SU-DHL-6 (cell line): Measurements from ENCODE around the gene FBXW4.

Source experiments
- H2AFZ ChIP-seq: fragments of 200-600 bp; sonication (generic); 2 replicates; pipeline ENCODE4 v1.6.1; 2014; ENCODE audit warnings: low read depth, mild to moderate bottlenecking, moderate library complexity, mixed read lengths, antibody characterized with exemption, low read length; ENCODE audit not compliant: severe bottlenecking
- H3F3A ChIP-seq: fragments of 200-600 bp; shearing (Covaris generic); 2 replicates; pipeline ENCODE4 v1.6.0; 2016; ENCODE audit warnings: antibody characterized with exemption, mild to moderate bottlenecking; ENCODE audit not compliant: insufficient read depth
- H3K27ac ChIP-seq: fragments of 200-600 bp; sonication (generic); 2 replicates; pipeline ENCODE4 v1.5.1; 2016; ENCODE audit warnings: low read depth, mild to moderate bottlenecking, low read length, moderate library complexity, mixed read lengths
- H3K27me3 ChIP-seq: fragments of 200-600 bp; sonication (generic), shearing (Covaris generic); 2 replicates; pipeline ENCODE4 v1.6.0; 2014; ENCODE audit warnings: mild to moderate bottlenecking, low read length
- H3K36me3 ChIP-seq: fragments of 200-600 bp; sonication (generic); 2 replicates; pipeline ENCODE4 v1.6.1; 2014; ENCODE audit warnings: mild to moderate bottlenecking, low read length, mixed read lengths
- H3K4me2 ChIP-seq: fragments of 300-600, 200-600 bp; shearing (Covaris generic), sonication (generic); 2 replicates; pipeline ENCODE4 v1.6.0; 2014; ENCODE audit warnings: low read length, low read depth, mild to moderate bottlenecking; ENCODE audit not compliant: poor library complexity, severe bottlenecking
- H3K4me3 ChIP-seq: fragments of 200-600 bp; sonication (generic); 2 replicates; pipeline ENCODE4 v1.5.1; 2014; ENCODE audit warnings: antibody characterized with exemption, low read length, mild to moderate bottlenecking, mixed read lengths; ENCODE audit not compliant: insufficient read depth, poor library complexity, severe bottlenecking
- H3K79me2 ChIP-seq: fragments of 200-600 bp; sonication (generic); 2 replicates; pipeline ENCODE4 v1.6.1; 2014; ENCODE audit warnings: mild to moderate bottlenecking, low read length, moderate library complexity; ENCODE audit not compliant: insufficient read depth
- H3K9ac ChIP-seq: fragments of 200-600 bp; sonication (generic); 2 replicates; pipeline ENCODE4 v1.7.0; 2014; ENCODE audit warnings: mild to moderate bottlenecking, low read length
- H3K9me2 ChIP-seq: fragments of 200-600 bp; sonication (generic); replicated peaks from 2 replicates; pipeline ENCODE4 v1.6.1; 2014; ENCODE audit warnings: low read length; ENCODE audit not compliant: insufficient read depth
- H3K9me3 ChIP-seq: fragments of 200-600 bp; sonication (generic); 2 replicates; pipeline ENCODE4 v1.6.1; 2014; ENCODE audit warnings: low read length, mixed read lengths; ENCODE audit not compliant: insufficient read depth
- H4K20me1 ChIP-seq: fragments of 200-600 bp; sonication (generic); 2 replicates; pipeline ENCODE4 v1.6.1; 2014; ENCODE audit warnings: low read depth, mild to moderate bottlenecking, antibody characterized with exemption, low read length, moderate library complexity, mixed read lengths
- EZH2phosphoT487 ChIP-seq: fragments of 200-600 bp; sonication (generic), shearing (Covaris generic); conservative IDR thresholded peaks from 2 replicates; pipeline ENCODE4 v1.6.1; 2018; ENCODE audit warnings: mild to moderate bottlenecking, antibody characterized with exemption, low read length, moderate library complexity, mixed read lengths
- TF ChIP-seq, protein P1 (sequence below): fragments of 200-600 bp; sonication (generic); IDR thresholded peaks from one replicate; pipeline ENCODE4 v1.5.1; 2017; ENCODE audit warnings: antibody characterized with exemption, mild to moderate bottlenecking, low read length, moderate library complexity; ENCODE audit not compliant: insufficient read depth, poor library complexity, severe bottlenecking

Gene FBXW4

GRCh38 chr10:101646364-101646763 lies 48.6 kb downstream of the FBXW4 start:
- TF ChIP-seq, protein P1, sequence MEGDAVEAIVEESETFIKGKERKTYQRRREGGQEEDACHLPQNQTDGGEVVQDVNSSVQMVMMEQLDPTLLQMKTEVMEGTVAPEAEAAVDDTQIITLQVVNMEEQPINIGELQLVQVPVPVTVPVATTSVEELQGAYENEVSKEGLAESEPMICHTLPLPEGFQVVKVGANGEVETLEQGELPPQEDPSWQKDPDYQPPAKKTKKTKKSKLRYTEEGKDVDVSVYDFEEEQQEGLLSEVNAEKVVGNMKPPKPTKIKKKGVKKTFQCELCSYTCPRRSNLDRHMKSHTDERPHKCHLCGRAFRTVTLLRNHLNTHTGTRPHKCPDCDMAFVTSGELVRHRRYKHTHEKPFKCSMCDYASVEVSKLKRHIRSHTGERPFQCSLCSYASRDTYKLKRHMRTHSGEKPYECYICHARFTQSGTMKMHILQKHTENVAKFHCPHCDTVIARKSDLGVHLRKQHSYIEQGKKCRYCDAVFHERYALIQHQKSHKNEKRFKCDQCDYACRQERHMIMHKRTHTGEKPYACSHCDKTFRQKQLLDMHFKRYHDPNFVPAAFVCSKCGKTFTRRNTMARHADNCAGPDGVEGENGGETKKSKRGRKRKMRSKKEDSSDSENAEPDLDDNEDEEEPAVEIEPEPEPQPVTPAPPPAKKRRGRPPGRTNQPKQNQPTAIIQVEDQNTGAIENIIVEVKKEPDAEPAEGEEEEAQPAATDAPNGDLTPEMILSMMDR: no peak
- H3K27ac ChIP-seq: no peak overlapping the region
- no peaks in the 10 kb centered on the region for H3K9me3 ChIP-seq
- H4K20me1 ChIP-seq: no peaks in the 10 kb centered on the region
- no peak overlapping the region for H3K4me2 ChIP-seq
- H3F3A ChIP-seq: no peaks in the 10 kb centered on the region
- H3K9me2 ChIP-seq: no peaks in the 10 kb centered on the region
- H3K27me3 ChIP-seq: no peaks in the 10 kb centered on the region
- H3K36me3 ChIP-seq: no peaks in the 10 kb centered on the region
- H3K9ac ChIP-seq: no peak overlapping the region
- H3K4me3 ChIP-seq: no peak overlapping the region
- no peaks in the 10 kb centered on the region for H3K79me2 ChIP-seq
- H2AFZ ChIP-seq: no peak overlapping the region

DNA sequence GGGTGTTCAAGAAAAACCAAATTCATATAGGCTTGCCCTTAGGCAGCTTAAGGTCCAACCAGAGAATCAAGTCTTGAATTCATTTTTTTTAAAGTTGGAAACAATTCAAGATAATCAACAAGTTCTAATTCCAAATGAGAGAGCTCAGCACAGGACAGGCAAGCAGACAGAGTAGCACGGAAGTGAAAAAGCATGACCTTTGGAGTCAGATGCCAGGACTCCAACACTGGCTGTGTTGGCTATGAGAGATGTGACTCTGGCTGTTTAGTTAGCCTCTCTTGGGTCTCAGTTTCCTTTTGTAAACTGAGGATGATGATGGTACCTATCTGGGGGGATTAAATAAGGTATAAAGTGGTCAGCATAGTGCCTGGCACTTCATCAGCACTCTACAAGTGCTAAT lies 49.3 kb downstream of the FBXW4 start:
- no peak overlapping the region for H3K4me2 ChIP-seq
- H3K9me2 ChIP-seq: no peaks in the 10 kb centered on the region
- H2AFZ ChIP-seq: no peak overlapping the region
- H3K27ac ChIP-seq: no peak overlapping the region
- TF ChIP-seq, protein P1: no peak
- no peak for TF ChIP-seq EZH2phosphoT487
- no peaks in the 10 kb centered on the region for H3K79me2 ChIP-seq
- H3K9ac ChIP-seq: no peak overlapping the region
- H4K20me1 ChIP-seq: no peaks in the 10 kb centered on the region
- no peaks in the 10 kb centered on the region for H3K27me3 ChIP-seq
- H3F3A ChIP-seq: no peaks in the 10 kb centered on the region
- H3K4me3 ChIP-seq: no peak overlapping the region
- H3K36me3 ChIP-seq: no peaks in the 10 kb centered on the region
- no peaks in the 10 kb centered on the region for H3K9me3 ChIP-seq

- Histone ChIP-seq H3K9me2 (no peaks in the 10 kb centered on the region), H3K4me2 (no peak overlapping the region), H3K27me3 (no peaks in the 10 kb centered on the region), H3K27ac (no peak overlapping the region), H3F3A (no peaks in the 10 kb centered on the region), H4K20me1 (no peaks in the 10 kb centered on the region), H3K9me3 (no peaks in the 10 kb centered on the region), H3K9ac (no peak overlapping the region), H3K79me2 (no peaks in the 10 kb centered on the region), H2AFZ (no peak overlapping the region), H3K36me3 (no peaks in the 10 kb centered on the region), H3K4me3 (no peak overlapping the region)
- TF ChIP-seq, protein P1: no peak
- no peak for TF ChIP-seq EZH2phosphoT487
Observed at GRCh38 chr10:101644002-101644401, 51.0 kb downstream of the FBXW4 start.

DNA sequence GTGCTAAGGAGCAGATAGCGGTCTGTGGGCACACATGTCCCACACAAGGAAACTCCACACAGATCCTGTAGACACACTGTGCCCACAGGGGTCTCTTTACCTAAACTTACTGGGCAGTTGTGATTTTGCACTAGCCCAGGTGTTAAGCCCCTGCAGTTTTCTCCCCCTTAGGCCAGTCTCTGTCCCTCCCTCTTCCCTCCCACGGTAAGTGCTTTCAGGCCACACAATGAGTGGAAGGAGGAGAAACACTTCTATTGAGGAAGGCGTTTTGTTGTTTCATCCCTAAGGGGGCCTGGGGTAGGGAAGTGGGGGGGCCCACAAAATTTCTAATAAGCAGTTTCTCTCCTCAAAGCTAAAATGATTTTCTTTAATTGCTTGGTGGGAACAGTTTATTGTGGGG lies 51.4 kb downstream of the FBXW4 start:
- Histone ChIP-seq H3K27me3 (no peaks in the 10 kb centered on the region), H3K27ac (no peak overlapping the region), H3F3A (no peaks in the 10 kb centered on the region), H3K9me3 (no peaks in the 10 kb centered on the region), H3K36me3 (no peaks in the 10 kb centered on the region), H2AFZ (no peak overlapping the region), H3K9ac (no peak overlapping the region), H4K20me1 (no peaks in the 10 kb centered on the region), H3K4me3 (no peak overlapping the region), H3K9me2 (no peaks in the 10 kb centered on the region), H3K4me2 (no peak overlapping the region), H3K79me2 (no peaks in the 10 kb centered on the region)
- no peak for TF ChIP-seq EZH2phosphoT487
- TF ChIP-seq, protein P1: no peak
